Measurements from ENCODE around the gene CERT1. TPM values are rescaled to one million over a fixed set of nuclear protein-coding genes. Genes with fewer than 3 reads are reported as not detected.
A peak's percentile ranks its signal among the peaks of the same experiment; 100 is the strongest.

Gene CERT1
- total RNA-seq, 1 donor, result 37.8 TPM

GRCh38 chr5:75466006-75466716 lies 45.3 kb downstream of the CERT1 start:
- H3K4me3 ChIP-seq (ENCODE audit: low read depth, low read length), result no peak overlapping the region
- no peak for DNase-seq (ENCODE audit: low read depth)
- no peak for TF ChIP-seq CTCF (IDR thresholded peaks at IDR 0.05; ENCODE audit: insufficient read depth, low read length)

DNA sequence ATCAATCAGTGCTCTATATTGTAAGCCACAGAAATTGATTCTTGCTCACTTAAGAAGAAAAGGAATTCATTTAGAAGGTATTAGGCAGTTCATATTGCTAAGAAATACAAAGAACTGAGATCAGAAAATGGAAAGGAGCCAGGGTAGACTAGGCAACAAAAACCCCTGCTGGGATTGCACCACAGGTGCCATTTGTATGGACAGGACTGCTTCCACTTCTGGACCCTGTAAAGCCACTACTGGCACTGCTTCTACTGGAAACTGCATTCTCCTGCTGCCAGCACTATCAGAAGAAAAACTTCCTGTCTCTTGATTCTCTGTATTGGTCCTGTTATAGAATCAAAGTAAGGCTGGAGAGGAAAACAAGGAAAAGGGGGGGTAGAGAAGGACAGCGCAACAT lies 45.9 kb downstream of the CERT1 start:
- TF ChIP-seq CTCF (IDR thresholded peaks at IDR 0.05; ENCODE audit: insufficient read depth, low read length), result no peak
- DNase-seq (ENCODE audit: low read depth), result peak; percentile 77
- no peak overlapping the region for H3K4me3 ChIP-seq (ENCODE audit: low read depth, low read length)

- no peak for DNase-seq (ENCODE audit: low read depth)
- TF ChIP-seq CTCF (IDR thresholded peaks at IDR 0.05; ENCODE audit: insufficient read depth, low read length), result no peak
- no peak overlapping the region for H3K4me3 ChIP-seq (ENCODE audit: low read depth, low read length)
These were observed 47.7 kb downstream of the CERT1 start for GRCh38 chr5:75463726-75464125.

DNA sequence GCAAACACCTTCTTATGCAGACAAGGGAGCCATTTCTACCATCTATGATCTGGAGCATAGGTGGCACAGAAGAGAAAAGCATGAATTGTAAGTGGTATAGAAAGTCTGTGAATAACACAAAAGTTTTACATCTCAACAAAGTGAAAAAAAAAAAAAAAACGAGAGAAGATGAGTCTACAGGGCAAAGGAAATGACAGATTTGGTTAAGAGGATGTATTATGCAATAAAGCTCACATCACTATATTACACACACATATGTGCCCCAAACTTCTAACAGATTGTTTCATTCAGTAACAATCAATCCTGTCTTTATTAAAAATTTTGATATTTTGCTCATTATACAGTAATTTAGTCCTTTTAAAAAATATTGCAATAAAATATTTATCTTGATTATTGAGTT lies 49.8 kb downstream of the CERT1 start:
- DNase-seq (ENCODE audit: low read depth), result no peak

DNA sequence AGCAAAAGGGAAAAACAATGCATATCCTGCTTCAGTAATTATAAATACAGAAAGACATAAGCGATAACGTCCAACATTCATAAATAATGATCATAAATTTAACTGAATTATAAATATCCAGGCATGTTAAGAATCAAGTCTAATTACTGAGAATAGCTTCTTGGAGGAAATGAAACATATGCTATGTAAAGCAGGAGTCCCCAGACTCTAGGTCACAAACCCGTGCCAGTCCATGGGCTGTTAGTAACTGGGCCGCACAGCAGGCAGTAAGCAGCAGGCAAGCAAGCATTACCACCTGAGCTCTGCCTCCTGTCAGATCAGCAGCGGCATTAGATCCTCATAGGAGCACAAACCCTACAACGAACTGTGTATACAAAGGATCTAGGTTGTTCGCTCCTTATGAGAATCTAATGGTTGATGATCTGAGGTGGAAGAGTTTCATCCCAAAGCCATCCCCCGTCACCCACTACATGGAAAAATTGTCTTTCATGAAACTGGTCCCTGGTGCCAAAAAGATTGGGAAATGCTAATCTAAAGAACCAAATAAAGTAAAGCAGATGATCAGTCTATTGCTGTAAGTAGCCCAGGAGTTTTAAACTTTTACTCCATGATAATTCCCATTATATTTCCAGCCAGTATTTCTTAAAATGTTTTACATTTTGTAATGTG lies 50.4 kb downstream of the CERT1 start:
- no peak overlapping the region for H3K4me3 ChIP-seq (ENCODE audit: low read depth, low read length)
- no peak for TF ChIP-seq CTCF (IDR thresholded peaks at IDR 0.05; ENCODE audit: insufficient read depth, low read length)
- no peak for DNase-seq (ENCODE audit: low read depth)

More for the DNA sequence above, 49.8 kb downstream of the CERT1 start:
- no peak overlapping the region for H3K4me3 ChIP-seq (ENCODE audit: low read depth, low read length)
- TF ChIP-seq CTCF (IDR thresholded peaks at IDR 0.05; ENCODE audit: insufficient read depth, low read length), result no peak

DNA sequence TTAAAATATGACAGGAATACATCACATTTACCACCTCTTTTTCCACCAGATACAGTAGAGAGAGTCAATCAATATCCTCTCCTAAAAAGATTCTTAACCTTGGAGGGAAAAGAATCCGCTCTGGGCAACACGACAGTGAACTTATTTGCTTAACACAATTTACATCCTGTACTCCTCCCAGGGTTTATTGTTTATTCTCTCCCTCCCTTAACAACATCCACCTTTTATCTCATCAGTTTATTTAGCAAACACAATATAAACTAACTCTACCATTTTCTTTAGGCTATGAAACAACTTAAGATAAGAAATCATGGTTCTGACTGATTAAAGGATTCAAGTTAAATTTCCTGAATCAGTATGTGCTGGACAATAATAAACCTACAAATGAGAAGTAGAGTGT lies 50.9 kb downstream of the CERT1 start:
- TF ChIP-seq CTCF (IDR thresholded peaks at IDR 0.05; ENCODE audit: insufficient read depth, low read length), result no peak
- no peak overlapping the region for H3K4me3 ChIP-seq (ENCODE audit: low read depth, low read length)
- DNase-seq (ENCODE audit: low read depth), result no peak
